Cerebellar nuclear complex (tissue), 1 donor: ENCODE measurements around the gene SMIM20.

Experiments
- DNase-seq, 2 experiments: peaks; one replicate each; lab custom pipeline; 2025; lab: John Stamatoyannopoulos, UW

The SMIM20 gene

GRCh38 chr4:25954293-25954904, 40.4 kb downstream of the SMIM20 start:
- DNase-seq: no peak

- no peak for DNase-seq
Measured at GRCh38 chr4:25955705-25956104, 41.7 kb downstream of the SMIM20 start.

GRCh38 chr4:25956260-25956659, 42.2 kb downstream of the SMIM20 start:
- no peak for DNase-seq

GRCh38 chr4:25958110-25958509, 44.1 kb downstream of the SMIM20 start:
- no peak for DNase-seq

- no peak for DNase-seq
Measured at GRCh38 chr4:25962393-25962792, 48.4 kb downstream of the SMIM20 start.

- DNase-seq: no peak
Measured at GRCh38 chr4:25965629-25966028, 51.6 kb downstream of the SMIM20 start.

GRCh38 chr4:25966171-25966570, 52.2 kb downstream of the SMIM20 start:
- no peak for DNase-seq

- DNase-seq: no peak
Measured at GRCh38 chr4:25969374-25970155, 55.5 kb downstream of the SMIM20 start.

GRCh38 chr4:25970226-25970675, 56.2 kb downstream of the SMIM20 start:
- no peak for DNase-seq

- DNase-seq: no peak
Measured at GRCh38 chr4:25970691-25971432, 56.8 kb downstream of the SMIM20 start.

GRCh38 chr4:25972366-25972765, 58.3 kb downstream of the SMIM20 start:
- no peak for DNase-seq

- no peak for DNase-seq
Measured at GRCh38 chr4:25972984-25973745, 59.1 kb downstream of the SMIM20 start.

- no peak for DNase-seq
Measured at GRCh38 chr4:25976780-25977179, 62.8 kb downstream of the SMIM20 start.

GRCh38 chr4:25977397-25978170, 63.6 kb downstream of the SMIM20 start:
- no peak for DNase-seq

- no peak for DNase-seq
Measured at GRCh38 chr4:25978327-25978726, 64.3 kb downstream of the SMIM20 start.
